ENCODE data around the gene BLOC1S5. TPM values are rescaled to one million over a fixed set of nuclear protein-coding genes. Genes with fewer than 3 reads are reported as not detected.

The BLOC1S5 gene
- total RNA-seq, 3 donors from 2014 or later = 11.8 to 13.8 (median 12.2) TPM

GRCh38 chr6:8069631-8070284 is 5.6 kb upstream of the BLOC1S5 start:
- no peak for DNase-seq
- intact Hi-C loops (cut with DNase I, micrococcal nuclease) = no loop called here
- ATAC-seq = no peak
- H3K4me1 ChIP-seq (ENCODE audit: low read depth) = peaks cover 4% of the 10 kb centered on the region
- TF ChIP-seq CTCF (IDR thresholded peaks at IDR 0.05) = no peak
- no peaks in the 10 kb centered on the region for H3K9me3 ChIP-seq
- H3K36me3 ChIP-seq (ENCODE audit: low read depth) = no peaks in the 10 kb centered on the region
- H3K4me3 ChIP-seq = no peak overlapping the region

GRCh38 chr6:8069151-8069550 is 5.0 kb upstream of the BLOC1S5 start:
- ATAC-seq = no peak
- DNase-seq = no peak
- Histone ChIP-seq H3K4me1 (ENCODE audit: low read depth) (peaks cover 10% of the 10 kb centered on the region), H3K4me3 (no peak overlapping the region), H3K9me3 (no peaks in the 10 kb centered on the region), H3K36me3 (ENCODE audit: low read depth) (no peaks in the 10 kb centered on the region)
- TF ChIP-seq CTCF (IDR thresholded peaks at IDR 0.05) = no peak
- intact Hi-C loops (cut with DNase I, micrococcal nuclease) = no loop called here

- H3K4me3 ChIP-seq = no peak overlapping the region
- ATAC-seq (no peak), DNase-seq (no peak)
- intact Hi-C loops (cut with DNase I, micrococcal nuclease) = no loop called here
- peaks cover 11% of the 10 kb centered on the region for H3K4me1 ChIP-seq (ENCODE audit: low read depth)
- H3K36me3 ChIP-seq (ENCODE audit: low read depth) = no peaks in the 10 kb centered on the region
- TF ChIP-seq CTCF (IDR thresholded peaks at IDR 0.05) = no peak
- H3K9me3 ChIP-seq = no peaks in the 10 kb centered on the region
Measured at GRCh38 chr6:8066108-8066507, 1.9 kb upstream of the BLOC1S5 start.

GRCh38 chr6:8065519-8065911 is 1.3 kb upstream of the BLOC1S5 start:
- Histone ChIP-seq H3K4me3 (no peak overlapping the region), H3K4me1 (ENCODE audit: low read depth) (peaks cover 11% of the 10 kb centered on the region), H3K36me3 (ENCODE audit: low read depth) (peaks cover 3% of the 10 kb centered on the region), H3K9me3 (no peaks in the 10 kb centered on the region)
- ATAC-seq (no peak), DNase-seq (no peak)
- no peak for TF ChIP-seq CTCF (IDR thresholded peaks at IDR 0.05)
- intact Hi-C loops (cut with DNase I, micrococcal nuclease) = no loop called here

GRCh38 chr6:8064638-8065518 is 689 bp upstream of the BLOC1S5 start:
- no peaks in the 10 kb centered on the region for H3K9me3 ChIP-seq
- H3K36me3 ChIP-seq (ENCODE audit: low read depth) = peaks cover 5% of the 10 kb centered on the region
- DNase-seq = peak in 1 of 3 donors; percentile 10
- peak overlapping the region; percentile 74 for H3K4me3 ChIP-seq
- TF ChIP-seq CTCF (IDR thresholded peaks at IDR 0.05) = no peak
- intact Hi-C loops (cut with DNase I, micrococcal nuclease) = no loop called here
- ATAC-seq = peak; percentile 16
- H3K4me1 ChIP-seq (ENCODE audit: low read depth) = peaks cover 11% of the 10 kb centered on the region
